ENCODE measurements around the gene RBM46.
A peak's percentile ranks its signal among the peaks of the same experiment; 100 is the strongest.
"Not testable (repeated sequence)": the region's sequence is repeated elsewhere in the genome, so short reads cannot be mapped to it uniquely, and the experiment has no call there.

RBM46 gene

GRCh38 chr4:154872198-154872597 lies 91.1 kb downstream of the RBM46 start:
- DNase-seq (ENCODE audit: low read depth), result no peak
- H3K4me3 ChIP-seq (ENCODE audit: low read length), result no peak overlapping the region
- TF ChIP-seq, protein P1, sequence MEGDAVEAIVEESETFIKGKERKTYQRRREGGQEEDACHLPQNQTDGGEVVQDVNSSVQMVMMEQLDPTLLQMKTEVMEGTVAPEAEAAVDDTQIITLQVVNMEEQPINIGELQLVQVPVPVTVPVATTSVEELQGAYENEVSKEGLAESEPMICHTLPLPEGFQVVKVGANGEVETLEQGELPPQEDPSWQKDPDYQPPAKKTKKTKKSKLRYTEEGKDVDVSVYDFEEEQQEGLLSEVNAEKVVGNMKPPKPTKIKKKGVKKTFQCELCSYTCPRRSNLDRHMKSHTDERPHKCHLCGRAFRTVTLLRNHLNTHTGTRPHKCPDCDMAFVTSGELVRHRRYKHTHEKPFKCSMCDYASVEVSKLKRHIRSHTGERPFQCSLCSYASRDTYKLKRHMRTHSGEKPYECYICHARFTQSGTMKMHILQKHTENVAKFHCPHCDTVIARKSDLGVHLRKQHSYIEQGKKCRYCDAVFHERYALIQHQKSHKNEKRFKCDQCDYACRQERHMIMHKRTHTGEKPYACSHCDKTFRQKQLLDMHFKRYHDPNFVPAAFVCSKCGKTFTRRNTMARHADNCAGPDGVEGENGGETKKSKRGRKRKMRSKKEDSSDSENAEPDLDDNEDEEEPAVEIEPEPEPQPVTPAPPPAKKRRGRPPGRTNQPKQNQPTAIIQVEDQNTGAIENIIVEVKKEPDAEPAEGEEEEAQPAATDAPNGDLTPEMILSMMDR (conservative IDR thresholded peaks at IDR 0.05; ENCODE audit: low read length), result no peak

- not testable (repeated sequence) for DNase-seq (ENCODE audit: low read depth); H3K4me3 ChIP-seq (ENCODE audit: low read length)
These were observed 93.0 kb downstream of the RBM46 start for GRCh38 chr4:154874049-154874448.

GRCh38 chr4:154877110-154877760 lies 96.2 kb downstream of the RBM46 start:
- H3K4me3 ChIP-seq (ENCODE audit: low read length), result no peak overlapping the region
- TF ChIP-seq, protein P1 (conservative IDR thresholded peaks at IDR 0.05; ENCODE audit: low read length), result no peak
- peak; percentile 5 for DNase-seq (ENCODE audit: low read depth)
